CD4-positive, alpha-beta T cell treated with Interleukin-4 for 1 hour (primary cell): Measurements from ENCODE around the gene SLC30A7.
A peak's percentile ranks its signal among the peaks of the same experiment; 100 is the strongest.

Source experiments
- DNase-seq, 2 donors: peaks; one replicate each; pipeline ENCODE4 v3.0.0-alpha.2; 2020 to 2022

Gene SLC30A7

GRCh38 chr1:100988121-100988520 lies 92.2 kb downstream of the SLC30A7 start:
- no peak for DNase-seq

- DNase-seq: no peak
Measured at GRCh38 chr1:100989306-100990077, 93.6 kb downstream of the SLC30A7 start.

- DNase-seq: no peak
Measured at GRCh38 chr1:100995198-100995988, 99.5 kb downstream of the SLC30A7 start.

GRCh38 chr1:100998426-100998825 lies 102.5 kb downstream of the SLC30A7 start:
- DNase-seq: no peak

- no peak for DNase-seq
Measured at GRCh38 chr1:101000131-101000873, 104.4 kb downstream of the SLC30A7 start.

DNA sequence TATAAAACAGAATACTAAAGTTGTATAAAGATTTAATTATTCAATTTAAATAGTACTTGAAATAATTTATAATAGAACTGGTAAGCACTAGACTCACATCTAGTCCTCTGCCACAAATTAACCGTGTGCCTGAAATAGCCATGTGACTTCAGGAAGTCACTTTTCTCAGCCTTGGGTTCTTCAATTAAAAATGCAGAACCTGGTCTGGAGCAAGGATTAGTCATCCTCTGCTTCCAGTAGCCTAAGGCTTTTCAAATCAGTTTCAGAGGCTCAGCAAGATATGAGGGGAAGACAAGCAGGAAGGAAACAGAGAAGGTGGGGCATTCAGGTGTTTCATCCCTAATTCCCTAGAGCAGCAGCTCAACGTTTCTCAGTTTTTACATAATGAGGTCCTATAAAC lies 106.7 kb downstream of the SLC30A7 start:
- DNase-seq: peak in 1 of 2 donors; percentile 12

- DNase-seq: no peak
Measured at GRCh38 chr1:101003012-101003650, 107.2 kb downstream of the SLC30A7 start.

DNA sequence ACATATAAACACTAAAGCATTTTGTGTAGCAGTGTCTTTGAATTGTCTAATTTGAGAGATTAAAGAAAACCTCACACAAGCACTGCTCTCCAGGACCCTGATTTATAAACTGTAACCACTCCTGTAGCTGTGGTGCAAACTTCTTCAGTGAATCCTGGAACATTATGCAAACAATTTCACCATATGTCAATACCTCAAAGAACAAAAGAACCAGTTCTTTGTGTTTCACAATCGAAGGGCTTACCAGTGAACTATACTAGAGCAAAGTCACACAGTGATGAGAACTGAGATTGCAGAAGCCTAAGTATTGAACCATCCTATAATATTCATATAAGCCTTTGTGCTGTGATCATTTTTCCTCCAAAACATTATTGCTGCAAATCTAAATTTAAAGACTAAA lies 108.2 kb downstream of the SLC30A7 start:
- DNase-seq: no peak

DNA sequence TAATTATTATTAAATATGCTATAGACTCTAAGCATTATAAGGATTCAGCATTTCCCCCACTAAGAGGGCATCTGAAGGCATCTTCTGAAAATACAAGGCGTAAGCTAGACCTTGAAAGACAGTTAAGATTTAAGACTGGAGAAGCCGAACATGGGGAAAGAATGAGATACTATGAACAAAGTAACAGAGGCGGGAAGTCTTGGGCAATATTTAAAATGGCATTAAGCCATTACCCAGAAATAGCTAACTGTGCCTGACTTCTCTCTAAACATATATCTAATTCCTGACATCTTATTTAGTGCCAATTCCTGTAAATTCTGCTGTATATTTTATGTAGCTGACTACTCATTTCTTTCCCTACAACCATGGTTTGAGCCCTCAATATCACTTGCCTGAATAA lies 108.8 kb downstream of the SLC30A7 start:
- DNase-seq: no peak

DNA sequence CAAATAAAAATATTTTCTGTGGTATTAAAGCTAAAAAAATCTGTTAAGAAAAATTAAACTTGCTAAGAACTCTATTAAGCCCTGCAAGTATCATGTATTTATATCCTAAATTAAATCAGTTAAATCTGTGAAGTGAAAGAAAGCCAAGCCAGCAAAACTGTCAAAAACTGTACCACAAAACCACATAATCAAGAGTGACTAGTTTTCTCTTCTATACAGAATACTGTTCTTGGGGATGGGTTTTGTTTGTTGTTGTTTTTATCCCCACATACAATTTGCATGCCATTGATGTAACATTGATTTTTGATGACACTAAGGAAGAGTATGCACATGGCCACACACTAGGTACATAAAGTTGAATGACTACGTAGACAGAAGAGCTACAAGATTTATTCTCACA lies 109.3 kb downstream of the SLC30A7 start:
- DNase-seq: peak in 1 of 2 donors; percentile 34

- peak in 1 of 2 donors; percentile 42 for DNase-seq
Measured at GRCh38 chr1:101005871-101006270, 110.0 kb downstream of the SLC30A7 start.

DNA sequence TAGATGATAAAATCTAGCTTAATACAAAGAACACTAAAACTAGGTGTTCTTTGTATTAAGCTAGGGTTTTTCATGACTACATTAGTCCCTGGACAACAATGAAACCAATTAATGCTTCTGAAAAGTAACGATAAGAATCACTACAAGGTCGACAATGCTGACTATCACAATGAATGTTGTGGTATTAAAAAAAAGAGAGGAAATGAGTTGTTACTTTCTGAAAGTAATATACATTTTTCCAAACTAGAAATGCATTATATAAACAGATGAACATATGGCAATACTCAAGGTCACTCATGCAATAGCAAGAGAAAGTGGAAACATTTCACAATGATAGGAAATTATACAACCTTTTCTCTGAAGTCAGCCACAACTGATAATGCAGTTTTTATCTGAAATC lies 110.7 kb downstream of the SLC30A7 start:
- DNase-seq: no peak

DNA sequence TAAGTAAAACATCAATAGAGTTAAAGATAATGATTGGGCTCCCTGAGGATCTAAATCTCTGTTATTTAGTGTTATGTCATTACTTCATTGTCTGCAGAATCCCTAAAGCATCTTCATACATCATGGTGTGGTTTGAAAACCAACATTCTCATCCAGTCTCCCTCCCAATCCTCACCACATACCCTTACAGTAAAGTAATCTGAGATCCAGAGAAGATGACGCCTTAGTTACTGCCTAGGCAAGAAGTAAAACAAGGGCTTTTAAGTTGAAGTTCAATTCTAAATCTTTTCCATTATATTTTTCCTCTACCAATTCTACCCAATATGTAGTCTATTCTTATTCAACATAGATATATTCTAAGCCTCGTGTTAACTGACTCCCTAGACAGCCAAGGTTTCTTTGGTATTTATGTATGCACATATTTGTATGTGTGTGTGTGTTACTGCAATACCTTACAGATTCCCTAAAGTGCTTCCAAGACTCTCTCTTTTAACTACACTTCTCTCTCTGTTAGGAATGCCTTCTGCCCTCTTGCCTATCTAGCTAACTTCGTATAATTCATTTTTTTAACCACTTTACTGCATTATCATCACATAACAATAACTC lies 112.4 kb downstream of the SLC30A7 start:
- no peak for DNase-seq

DNA sequence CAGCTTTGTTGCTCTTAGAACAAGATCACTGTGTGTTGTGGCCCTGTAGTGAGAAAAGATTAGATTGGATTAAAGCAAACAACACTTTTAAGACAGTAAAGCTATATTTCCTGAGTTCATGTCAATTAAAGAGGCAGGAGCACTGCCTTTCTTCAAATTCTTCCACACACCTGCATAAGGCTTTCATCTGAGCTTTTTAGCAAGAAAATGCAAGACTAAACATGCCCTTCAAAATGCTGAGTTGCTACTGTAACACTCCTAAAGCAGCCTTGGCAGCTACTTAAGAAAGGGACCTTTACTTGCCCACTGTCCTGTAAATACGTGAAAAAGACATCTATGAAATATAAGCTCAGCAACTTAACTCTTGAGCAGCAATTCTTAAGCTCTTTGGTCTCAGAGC lies 117.9 kb downstream of the SLC30A7 start:
- no peak for DNase-seq

- no peak for DNase-seq
Measured at GRCh38 chr1:101017448-101017847, 121.6 kb downstream of the SLC30A7 start.

- DNase-seq: no peak
Measured at GRCh38 chr1:101022294-101022693, 126.4 kb downstream of the SLC30A7 start.

GRCh38 chr1:101025283-101025656 lies 129.4 kb downstream of the SLC30A7 start:
- DNase-seq: no peak

GRCh38 chr1:101025657-101026429 lies 130.0 kb downstream of the SLC30A7 start, which contains the start of gene DPH5:
DPH5 (minus strand) TSS chr1:101025784; CDS start chr1:101025443, 341 bp downstream.
- peak; percentile 87 to 90 for DNase-seq

DNA sequence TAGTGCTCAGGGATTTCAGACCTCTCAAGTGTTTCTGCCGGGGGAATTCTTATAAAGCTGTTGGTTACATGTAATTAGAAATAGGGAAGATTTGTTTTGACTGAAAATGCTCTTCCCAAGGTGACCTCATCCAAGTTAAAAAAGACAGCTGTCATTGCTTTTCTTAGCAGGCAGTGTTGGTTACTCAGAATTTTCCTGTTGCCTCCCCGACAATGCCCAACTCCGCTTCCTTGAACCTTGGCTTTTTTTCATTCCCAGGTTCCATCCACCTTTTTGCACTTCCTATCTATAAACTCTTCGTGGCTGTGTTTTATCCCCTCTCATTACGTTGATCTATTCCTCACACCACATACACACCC lies 130.5 kb downstream of the SLC30A7 start:
- DNase-seq: no peak

- DNase-seq: no peak
Measured at GRCh38 chr1:101027194-101027772, 131.4 kb downstream of the SLC30A7 start.

DNA sequence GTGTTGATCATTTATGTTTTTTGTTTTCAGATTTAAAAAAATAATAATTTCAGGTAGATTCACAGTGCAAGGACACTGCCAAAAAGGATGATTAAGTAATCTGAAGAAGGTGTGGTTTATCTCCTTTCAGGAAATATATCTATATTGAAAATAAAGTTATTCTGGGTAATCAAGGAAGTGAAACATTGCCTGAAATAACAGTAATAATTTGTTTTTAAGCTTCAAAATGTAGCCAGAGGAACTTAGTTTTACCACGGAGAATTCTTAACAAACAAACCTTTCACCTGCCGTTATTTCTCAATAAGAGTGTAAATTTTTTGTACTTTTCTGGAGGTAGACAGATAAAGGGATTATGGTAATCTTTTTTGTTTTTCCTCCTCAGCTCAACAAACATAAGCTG lies 132.6 kb downstream of the SLC30A7 start:
- no peak for DNase-seq
